ENCODE results near the gene CARMIL1.

The CARMIL1 gene

GRCh38 chr6:25484900-25485299, 205.7 kb downstream of the CARMIL1 start:
- H3K14ac ChIP-seq (ENCODE audit: low read length): no peak overlapping the region
- H3K4me2 ChIP-seq (ENCODE audit: low read length): no peak overlapping the region
- no peak overlapping the region for H3K4me3 ChIP-seq (ENCODE audit: low read depth, low read length)
- H2BK120ac ChIP-seq (ENCODE audit: insufficient read depth, low read length, poor library complexity): no peak overlapping the region
- DNase-seq: no peak
- H4K91ac ChIP-seq (ENCODE audit: low read depth, low read length): no peak overlapping the region
- no peaks in the 10 kb centered on the region for H3K9me3 ChIP-seq (ENCODE audit: insufficient read depth, low read depth, low read length)
- H3K79me2 ChIP-seq (ENCODE audit: control insufficient read depth, insufficient read depth, low read length, poor library complexity): no peaks in the 10 kb centered on the region
- H3K36me3 ChIP-seq (ENCODE audit: control insufficient read depth in 1 of 2, insufficient read depth in 2 of 2, low read length in 2 of 2): peaks cover 0 to 1% of the 10 kb centered on the region in 2 experiments
- WGBS (ENCODE audit: extremely low coverage, insufficient coverage, insufficient read length): no CpG with 5 or more reads among the region's 4 CpGs
- no peaks in the 10 kb centered on the region for H3K79me1 ChIP-seq (ENCODE audit: low read length)
- H3K9ac ChIP-seq (ENCODE audit: low read length): no peak overlapping the region
- no peak overlapping the region for H2AFZ ChIP-seq (ENCODE audit: insufficient read depth, low read length, poor library complexity)
- H3K27ac ChIP-seq (ENCODE audit: low read depth, low read length): no peak overlapping the region
- no peak overlapping the region for H4K12ac ChIP-seq (ENCODE audit: low read depth, low read length)
- no peak overlapping the region for H2BK5ac ChIP-seq (ENCODE audit: low read depth, low read length, poor library complexity)
- no peak overlapping the region for H3K4ac ChIP-seq (ENCODE audit: low read depth, low read length)
- no peak overlapping the region for H2AK5ac ChIP-seq (ENCODE audit: low read length)
- H4K8ac ChIP-seq (ENCODE audit: low read depth, low read length): no peak overlapping the region
- H2BK12ac ChIP-seq (ENCODE audit: low read length): no peak overlapping the region
- H3K23ac ChIP-seq (ENCODE audit: low read length): no peak overlapping the region
- H3K27me3 ChIP-seq (ENCODE audit: insufficient read depth, low read length): no peaks in the 10 kb centered on the region
- H3K18ac ChIP-seq (ENCODE audit: low read length): no peak overlapping the region
- no peaks in the 10 kb centered on the region for H3K4me1 ChIP-seq (ENCODE audit: control insufficient read depth in 1 of 2, insufficient read depth in 2 of 2, low read length in 2 of 2)

- no peaks in the 10 kb centered on the region for H3K27me3 ChIP-seq (ENCODE audit: insufficient read depth, low read length)
- H3K79me2 ChIP-seq (ENCODE audit: control insufficient read depth, insufficient read depth, low read length, poor library complexity): no peaks in the 10 kb centered on the region
- no peak overlapping the region for H4K91ac ChIP-seq (ENCODE audit: low read depth, low read length)
- H2BK12ac ChIP-seq (ENCODE audit: low read length): no peak overlapping the region
- H3K27ac ChIP-seq (ENCODE audit: low read depth, low read length): no peak overlapping the region
- no CpG with 5 or more reads among the region's 8 CpGs for WGBS (ENCODE audit: extremely low coverage, insufficient coverage, insufficient read length)
- no peak overlapping the region for H3K14ac ChIP-seq (ENCODE audit: low read length)
- no peaks in the 10 kb centered on the region for H3K79me1 ChIP-seq (ENCODE audit: low read length)
- H3K4me2 ChIP-seq (ENCODE audit: low read length): no peak overlapping the region
- H2AFZ ChIP-seq (ENCODE audit: insufficient read depth, low read length, poor library complexity): no peak overlapping the region
- no peak overlapping the region for H4K8ac ChIP-seq (ENCODE audit: low read depth, low read length)
- no peaks in the 10 kb centered on the region for H3K9me3 ChIP-seq (ENCODE audit: insufficient read depth, low read depth, low read length)
- H3K23ac ChIP-seq (ENCODE audit: low read length): no peak overlapping the region
- no peak overlapping the region for H3K18ac ChIP-seq (ENCODE audit: low read length)
- no peaks in the 10 kb centered on the region for H3K4me1 ChIP-seq (ENCODE audit: control insufficient read depth in 1 of 2, insufficient read depth in 2 of 2, low read length in 2 of 2)
- no peak overlapping the region for H2AK5ac ChIP-seq (ENCODE audit: low read length)
- H3K4me3 ChIP-seq (ENCODE audit: low read depth, low read length): no peak overlapping the region
- no peak overlapping the region for H4K12ac ChIP-seq (ENCODE audit: low read depth, low read length)
- DNase-seq: no peak
- H2BK5ac ChIP-seq (ENCODE audit: low read depth, low read length, poor library complexity): no peak overlapping the region
- no peak overlapping the region for H2BK120ac ChIP-seq (ENCODE audit: insufficient read depth, low read length, poor library complexity)
- H3K9ac ChIP-seq (ENCODE audit: low read length): no peak overlapping the region
- H3K36me3 ChIP-seq (ENCODE audit: control insufficient read depth in 1 of 2, insufficient read depth in 2 of 2, low read length in 2 of 2): peaks cover 0 to 1% of the 10 kb centered on the region in 2 experiments
- H3K4ac ChIP-seq (ENCODE audit: low read depth, low read length): no peak overlapping the region
Observed at GRCh38 chr6:25485821-25486534, 206.8 kb downstream of the CARMIL1 start.

GRCh38 chr6:25486550-25486949, 207.4 kb downstream of the CARMIL1 start:
- no peak overlapping the region for H2BK12ac ChIP-seq (ENCODE audit: low read length)
- no peaks in the 10 kb centered on the region for H3K79me2 ChIP-seq (ENCODE audit: control insufficient read depth, insufficient read depth, low read length, poor library complexity)
- H3K4me2 ChIP-seq (ENCODE audit: low read length): no peak overlapping the region
- H4K91ac ChIP-seq (ENCODE audit: low read depth, low read length): no peak overlapping the region
- DNase-seq: no peak
- H4K8ac ChIP-seq (ENCODE audit: low read depth, low read length): no peak overlapping the region
- H3K18ac ChIP-seq (ENCODE audit: low read length): no peak overlapping the region
- no peak overlapping the region for H2AFZ ChIP-seq (ENCODE audit: insufficient read depth, low read length, poor library complexity)
- no peak overlapping the region for H3K23ac ChIP-seq (ENCODE audit: low read length)
- H3K4ac ChIP-seq (ENCODE audit: low read depth, low read length): no peak overlapping the region
- no peak overlapping the region for H3K14ac ChIP-seq (ENCODE audit: low read length)
- H2BK120ac ChIP-seq (ENCODE audit: insufficient read depth, low read length, poor library complexity): no peak overlapping the region
- H3K4me3 ChIP-seq (ENCODE audit: low read depth, low read length): no peak overlapping the region
- 100% methylated on average over 1 of the region's 3 CpGs for whole genome bisulfite sequencing (ENCODE audit: extremely low coverage, insufficient coverage, insufficient read length)
- no peak overlapping the region for H4K12ac ChIP-seq (ENCODE audit: low read depth, low read length)
- H3K4me1 ChIP-seq (ENCODE audit: control insufficient read depth in 1 of 2, insufficient read depth in 2 of 2, low read length in 2 of 2): no peaks in the 10 kb centered on the region
- H3K9ac ChIP-seq (ENCODE audit: low read length): no peak overlapping the region
- no peaks in the 10 kb centered on the region for H3K9me3 ChIP-seq (ENCODE audit: insufficient read depth, low read depth, low read length)
- H3K79me1 ChIP-seq (ENCODE audit: low read length): no peaks in the 10 kb centered on the region
- no peak overlapping the region for H2AK5ac ChIP-seq (ENCODE audit: low read length)
- H3K27ac ChIP-seq (ENCODE audit: low read depth, low read length): no peak overlapping the region
- H3K36me3 ChIP-seq (ENCODE audit: control insufficient read depth in 1 of 2, insufficient read depth in 2 of 2, low read length in 2 of 2): peaks cover 0 to 1% of the 10 kb centered on the region in 2 experiments
- no peaks in the 10 kb centered on the region for H3K27me3 ChIP-seq (ENCODE audit: insufficient read depth, low read length)
- H2BK5ac ChIP-seq (ENCODE audit: low read depth, low read length, poor library complexity): no peak overlapping the region

DNA sequence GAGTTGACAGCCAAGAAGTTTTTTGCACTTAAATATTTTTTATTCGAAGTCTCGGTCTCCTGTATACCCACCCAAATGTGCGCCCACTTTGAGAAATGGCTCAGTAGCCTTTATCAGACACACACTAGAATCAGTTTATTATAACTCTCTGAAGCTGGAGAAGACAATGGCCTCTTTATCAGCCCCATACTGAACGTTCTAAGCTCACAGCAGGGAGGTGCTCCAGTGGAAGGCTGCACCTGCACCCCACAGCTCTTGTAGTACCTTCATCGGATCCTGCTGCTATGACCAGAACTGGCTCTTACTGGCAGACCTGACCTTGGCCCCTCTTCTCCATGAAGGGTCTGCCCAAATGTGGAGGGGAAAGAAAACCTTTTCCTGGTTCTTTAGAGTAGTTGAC, 207.8 kb downstream of the CARMIL1 start:
- Histone ChIP-seq H2AK5ac (ENCODE audit: low read length) (no peak overlapping the region), H4K91ac (ENCODE audit: low read depth, low read length) (no peak overlapping the region), H3K4me2 (ENCODE audit: low read length) (no peak overlapping the region), H3K79me2 (ENCODE audit: control insufficient read depth, insufficient read depth, low read length, poor library complexity) (no peaks in the 10 kb centered on the region), H3K23ac (ENCODE audit: low read length) (no peak overlapping the region), H3K9me3 (ENCODE audit: insufficient read depth, low read depth, low read length) (no peaks in the 10 kb centered on the region), H2BK5ac (ENCODE audit: low read depth, low read length, poor library complexity) (no peak overlapping the region), H3K27me3 (ENCODE audit: insufficient read depth, low read length) (no peaks in the 10 kb centered on the region), H3K18ac (ENCODE audit: low read length) (no peak overlapping the region), H3K27ac (ENCODE audit: low read depth, low read length) (no peak overlapping the region), H2BK120ac (ENCODE audit: insufficient read depth, low read length, poor library complexity) (no peak overlapping the region), H3K9ac (ENCODE audit: low read length) (no peak overlapping the region), H3K4ac (ENCODE audit: low read depth, low read length) (no peak overlapping the region), H3K14ac (ENCODE audit: low read length) (no peak overlapping the region), H3K79me1 (ENCODE audit: low read length) (no peaks in the 10 kb centered on the region), H2AFZ (ENCODE audit: insufficient read depth, low read length, poor library complexity) (no peak overlapping the region), H4K8ac (ENCODE audit: low read depth, low read length) (no peak overlapping the region), H3K4me3 (ENCODE audit: low read depth, low read length) (no peak overlapping the region), H3K36me3 (ENCODE audit: control insufficient read depth in 1 of 2, insufficient read depth in 2 of 2, low read length in 2 of 2) (peaks cover 0 to 1% of the 10 kb centered on the region in 2 experiments), H3K4me1 (ENCODE audit: control insufficient read depth in 1 of 2, insufficient read depth in 2 of 2, low read length in 2 of 2) (no peaks in the 10 kb centered on the region), H2BK12ac (ENCODE audit: low read length) (no peak overlapping the region), H4K12ac (ENCODE audit: low read depth, low read length) (no peak overlapping the region)
- WGBS (ENCODE audit: extremely low coverage, insufficient coverage, insufficient read length): no CpG with 5 or more reads among the region's 5 CpGs
- DNase-seq: no peak
